GM21786 (cell line): ENCODE data around the gene TBC1D25.
"Not testable (repeated sequence)": the region's sequence is repeated elsewhere in the genome, so short reads cannot be mapped to it uniquely, and the experiment has no call there.

Source experiments
- ATAC-seq: cut with Tn5 transposase; IDR thresholded peaks from one replicate; pipeline ENCODE4 v1.9.1; 2021; ENCODE audit not compliant: unreplicated experiment

TBC1D25 gene

DNA sequence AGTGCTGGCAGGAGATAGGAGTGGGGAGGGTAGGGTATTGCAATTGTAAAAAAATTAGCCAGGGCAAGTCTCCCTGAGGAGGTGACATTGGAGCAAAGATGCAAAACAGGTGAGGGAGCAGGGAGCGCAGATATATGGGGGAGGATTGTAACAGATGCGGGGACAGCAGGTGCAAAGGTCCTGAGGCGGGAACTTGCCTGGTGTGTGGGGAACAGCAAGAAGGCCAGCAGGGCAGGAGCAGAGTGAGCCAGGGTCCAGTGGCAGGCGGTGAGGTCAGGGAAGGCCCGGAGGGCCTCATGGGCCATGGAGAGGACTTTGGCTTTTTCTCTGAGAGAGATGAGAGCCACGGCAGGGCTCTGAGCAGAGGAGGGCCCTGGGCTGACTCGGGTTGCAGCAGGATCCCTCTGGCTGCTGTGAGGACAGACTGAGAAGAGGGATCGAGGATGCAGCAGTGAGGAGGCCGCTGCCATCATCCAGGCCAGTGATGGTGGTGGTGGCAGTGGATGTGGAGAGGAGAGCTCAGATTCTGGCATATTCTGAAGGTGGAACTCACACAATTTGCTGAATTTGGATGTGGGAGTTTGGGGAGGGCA, 24.6 kb upstream of the TBC1D25 start:
- no peak for ATAC-seq

DNA sequence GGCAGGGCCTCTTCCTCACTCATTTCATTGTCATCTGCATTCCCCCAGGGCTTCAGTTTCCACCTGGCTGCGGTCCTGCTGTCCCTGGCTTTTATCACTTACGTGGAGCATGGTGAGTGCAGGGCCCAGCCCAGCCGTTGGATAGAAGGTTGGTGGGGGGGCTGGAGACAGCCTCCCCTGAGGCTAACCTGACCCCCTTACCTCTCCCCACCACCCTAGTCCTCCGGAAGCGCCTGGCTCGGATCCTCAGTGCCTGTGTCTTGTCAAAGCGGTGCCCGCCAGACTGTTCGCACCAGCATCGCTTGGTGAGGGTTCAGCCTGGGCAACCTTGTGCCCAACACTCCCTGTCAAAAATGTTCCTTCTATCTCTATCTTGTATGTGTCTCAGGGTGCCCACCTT, 23.7 kb upstream of the TBC1D25 start:
- no peak for ATAC-seq

GRCh38 chrX:48516285-48516684, 23.2 kb upstream of the TBC1D25 start:
- ATAC-seq = no peak

DNA sequence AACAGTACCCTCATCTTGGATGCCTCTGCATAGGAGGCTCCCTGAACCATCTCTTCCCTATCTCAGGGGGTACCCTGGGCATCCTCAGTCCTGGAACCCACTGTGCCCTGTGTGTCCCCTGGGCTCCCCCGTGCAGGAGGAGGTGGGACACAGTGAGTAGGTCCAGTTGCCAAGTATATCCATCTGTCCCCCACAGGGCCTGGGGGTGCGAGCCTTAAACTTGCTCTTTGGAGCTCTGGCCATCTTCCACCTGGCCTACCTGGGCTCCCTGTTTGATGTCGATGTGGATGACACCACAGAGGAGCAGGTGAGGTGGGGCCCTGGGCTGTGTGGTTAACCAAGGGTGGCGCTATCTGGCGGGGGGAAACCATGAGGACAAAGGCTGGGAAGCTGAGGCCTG, 22.5 kb upstream of the TBC1D25 start:
- ATAC-seq = no peak

GRCh38 chrX:48519481-48519880, 20.0 kb upstream of the TBC1D25 start:
- not testable (repeated sequence) for ATAC-seq

DNA sequence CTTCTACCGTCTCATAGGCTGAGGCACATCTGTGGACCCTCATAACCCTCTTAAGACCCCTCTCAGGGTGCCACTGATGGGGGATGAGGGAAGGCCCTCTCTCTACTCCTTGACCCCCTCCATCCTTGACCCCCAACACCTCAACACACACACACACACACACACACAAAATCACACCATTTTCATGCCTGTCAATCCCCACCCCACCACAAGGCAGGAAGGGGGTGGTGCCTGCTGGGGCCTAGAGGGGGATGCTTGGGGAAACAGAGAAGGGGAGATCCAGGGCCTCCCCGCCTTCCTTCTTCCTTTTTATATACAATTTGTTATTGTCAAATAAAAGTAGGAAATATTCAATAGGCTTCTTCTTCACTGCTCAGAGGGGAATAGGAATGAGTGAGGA, 19.1 kb upstream of the TBC1D25 start:
- ATAC-seq = no peak

DNA sequence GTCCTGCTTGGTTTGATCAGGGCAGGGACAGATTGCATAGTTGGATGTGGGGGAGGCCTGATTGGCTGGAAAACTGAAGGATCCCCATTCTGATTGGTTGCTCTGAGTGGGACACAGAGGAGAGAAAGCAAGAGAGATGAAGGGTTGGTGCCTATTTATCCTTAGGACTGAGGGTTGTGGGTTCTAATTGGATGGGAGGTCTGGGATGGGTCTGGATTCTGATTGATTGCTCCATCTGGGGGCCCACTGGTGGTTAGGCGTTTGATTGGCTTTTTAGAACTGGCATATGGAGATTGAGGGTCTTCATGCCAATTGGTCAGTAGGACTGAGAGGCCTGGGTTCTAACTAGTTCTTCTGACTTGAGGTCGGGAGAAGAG, 18.6 kb upstream of the TBC1D25 start:
- no peak for ATAC-seq

GRCh38 chrX:48521353-48522243, 17.9 kb upstream of the TBC1D25 start, which contains the start of gene EBP:
Gene EBP, plus strand, starts transcription at chrX:48521808. Its CDS starts 1,964 bp downstream, at chrX:48523772.
- ATAC-seq = peak; percentile 96

DNA sequence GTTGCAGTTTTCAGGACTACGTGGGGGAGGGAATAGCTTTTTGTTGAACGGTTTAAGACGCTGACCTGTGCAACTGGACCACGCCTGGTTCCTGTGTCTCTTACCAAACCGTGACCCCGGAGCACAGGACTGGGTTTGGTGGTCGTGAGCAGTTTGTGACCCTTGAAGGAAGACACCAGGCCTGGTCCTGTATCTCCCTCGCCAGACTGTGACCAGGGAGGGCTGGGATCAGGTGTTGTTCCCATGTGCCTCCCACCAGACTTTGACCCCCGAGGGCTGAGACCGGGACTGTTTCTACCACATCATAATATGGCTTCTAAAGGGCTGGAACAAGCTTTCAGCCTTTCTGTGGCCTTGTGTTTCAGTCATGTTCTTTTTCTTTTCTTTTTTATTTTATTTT, 17.2 kb upstream of the TBC1D25 start:
- no peak for ATAC-seq

DNA sequence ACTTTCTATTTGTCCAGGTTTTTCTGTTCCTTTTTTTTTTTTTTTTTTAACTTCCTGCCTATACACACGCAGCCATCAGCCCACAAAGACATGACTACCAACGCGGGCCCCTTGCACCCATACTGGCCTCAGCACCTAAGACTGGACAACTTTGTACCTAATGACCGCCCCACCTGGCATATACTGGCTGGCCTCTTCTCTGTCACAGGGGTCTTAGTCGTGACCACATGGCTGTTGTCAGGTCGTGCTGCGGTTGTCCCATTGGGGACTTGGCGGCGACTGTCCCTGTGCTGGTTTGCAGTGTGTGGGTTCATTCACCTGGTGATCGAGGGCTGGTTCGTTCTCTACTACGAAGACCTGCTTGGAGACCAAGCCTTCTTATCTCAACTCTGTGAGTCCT, 15.8 kb upstream of the TBC1D25 start:
- no peak for ATAC-seq

- ATAC-seq = not testable (repeated sequence)
Observed at GRCh38 chrX:48525853-48526252, 13.7 kb upstream of the TBC1D25 start.

- ATAC-seq = no peak
Observed at GRCh38 chrX:48530736-48531135, 8.8 kb upstream of the TBC1D25 start.

DNA sequence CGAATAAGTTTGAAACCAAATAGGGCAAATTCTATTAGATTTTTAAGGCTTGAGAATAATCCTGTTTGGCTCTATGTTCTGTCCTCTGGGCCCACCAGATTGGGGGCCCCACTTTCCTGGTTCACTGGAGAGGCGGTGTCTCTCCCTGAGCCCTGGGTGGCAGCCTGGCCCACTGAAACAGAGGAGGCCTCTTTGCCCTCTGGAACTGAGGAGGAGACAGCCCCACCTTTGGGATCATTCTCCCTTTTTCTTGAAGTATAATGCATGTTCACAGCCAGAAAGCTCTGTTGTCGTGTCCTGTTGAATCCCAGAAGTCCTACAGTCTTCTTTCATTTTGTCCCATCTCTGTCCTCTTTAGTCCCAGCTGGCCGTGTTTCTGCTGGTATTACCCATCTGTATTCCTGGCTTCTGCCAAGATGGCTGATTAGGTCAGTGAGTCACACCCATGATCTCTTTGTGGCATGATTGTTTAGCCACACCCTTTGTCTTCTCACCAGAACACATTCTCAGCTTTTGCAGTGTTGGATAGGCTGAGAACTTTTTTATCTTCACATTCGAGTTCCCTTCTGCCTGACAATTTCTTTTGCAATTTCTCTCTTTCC, 8.1 kb upstream of the TBC1D25 start:
- ATAC-seq = no peak

GRCh38 chrX:48532161-48532560, 7.4 kb upstream of the TBC1D25 start:
- no peak for ATAC-seq

- no peak for ATAC-seq
Observed at GRCh38 chrX:48533165-48533564, 6.3 kb upstream of the TBC1D25 start.

GRCh38 chrX:48538641-48539344, 721 bp upstream of the TBC1D25 start:
- ATAC-seq = no peak

GRCh38 chrX:48540028-48540375, 488 bp downstream of the TBC1D25 start:
- ATAC-seq = peak; percentile 22

GRCh38 chrX:48540480-48540879, 966 bp downstream of the TBC1D25 start:
- ATAC-seq = no peak

DNA sequence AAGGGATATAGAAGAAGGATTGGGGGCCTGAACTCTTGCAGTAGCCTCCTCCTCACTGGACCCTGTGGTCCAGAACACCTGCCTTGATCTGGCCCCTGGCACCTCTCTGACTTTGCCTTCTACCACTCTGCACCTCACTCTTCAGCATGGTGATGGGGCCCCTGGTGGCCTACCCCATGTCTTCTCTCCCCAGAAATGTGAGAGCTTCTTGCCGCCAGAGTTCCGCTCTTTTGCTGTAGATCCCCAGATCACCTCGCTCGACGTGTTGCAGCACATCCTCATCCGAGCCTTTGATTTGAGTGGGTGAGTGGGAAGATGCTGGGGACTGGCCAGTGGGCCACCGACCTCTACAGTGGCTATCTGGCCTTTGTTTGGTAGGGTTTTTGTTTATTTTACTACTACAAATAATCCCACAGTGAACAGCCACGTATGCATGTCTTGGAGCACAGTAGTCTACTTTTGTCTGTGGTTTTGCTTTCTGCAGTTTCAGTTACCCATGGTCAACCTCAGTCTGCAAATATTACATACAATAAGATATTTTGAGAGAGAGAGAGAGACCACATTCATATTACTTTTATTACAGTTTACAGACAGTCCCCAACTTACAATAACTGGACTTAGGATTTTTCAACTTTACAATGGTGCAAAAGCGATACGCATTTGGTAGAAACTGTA, 1.8 kb downstream of the TBC1D25 start:
- no peak for ATAC-seq

- ATAC-seq = no peak
Observed at GRCh38 chrX:48548871-48549270, 9.4 kb downstream of the TBC1D25 start.

DNA sequence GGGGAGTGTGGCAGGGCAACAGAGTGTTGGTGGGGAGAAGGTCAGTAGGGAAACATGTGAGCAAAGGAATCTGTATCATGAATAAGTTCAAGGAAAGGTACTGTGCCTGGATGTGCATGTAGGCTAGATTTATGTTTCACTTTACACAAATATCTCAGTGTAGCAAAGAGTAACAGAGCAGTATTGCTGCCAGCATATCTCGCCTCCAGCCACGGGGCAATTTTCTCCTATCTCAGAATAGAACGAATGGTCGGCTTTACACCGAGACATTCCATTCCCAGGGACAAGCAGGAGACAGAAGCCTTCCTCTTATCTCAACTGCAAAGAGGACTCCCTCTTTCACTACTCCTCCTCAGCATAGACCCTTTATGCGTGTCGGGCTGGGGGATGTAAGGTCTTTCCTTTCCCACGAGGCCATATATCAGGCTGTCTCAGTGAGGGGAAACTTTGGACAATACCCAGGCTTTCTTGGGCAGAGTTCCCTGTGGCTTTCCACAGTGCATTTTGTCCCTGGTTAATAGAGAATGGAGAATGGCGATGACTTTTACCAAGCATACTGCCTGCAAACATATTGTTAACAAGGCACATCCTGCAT, 16.3 kb downstream of the TBC1D25 start:
- not testable (repeated sequence) for ATAC-seq
